LNCaP clone FGC (cell line): Measurements from ENCODE around the gene NIPA2.

ENCODE experiments used
- DNase-seq: peaks from one replicate; pipeline ENCODE4 v3.0.0-alpha.2; 2011; ENCODE audit warnings: low read depth
- H3K4me3 ChIP-seq: 2 replicates; pipeline ENCODE4 v1.5.1; 2011; ENCODE audit warnings: mild to moderate bottlenecking, low read depth, low read length, control low read depth
- CTCF ChIP-seq: IDR thresholded peaks from 2 replicates; pipeline ENCODE4 v1.5.1; 2012; ENCODE audit warnings: mild to moderate bottlenecking; ENCODE audit not compliant: control insufficient read depth, insufficient read depth; ENCODE audit errors: extremely low read depth

NIPA2 gene

DNA sequence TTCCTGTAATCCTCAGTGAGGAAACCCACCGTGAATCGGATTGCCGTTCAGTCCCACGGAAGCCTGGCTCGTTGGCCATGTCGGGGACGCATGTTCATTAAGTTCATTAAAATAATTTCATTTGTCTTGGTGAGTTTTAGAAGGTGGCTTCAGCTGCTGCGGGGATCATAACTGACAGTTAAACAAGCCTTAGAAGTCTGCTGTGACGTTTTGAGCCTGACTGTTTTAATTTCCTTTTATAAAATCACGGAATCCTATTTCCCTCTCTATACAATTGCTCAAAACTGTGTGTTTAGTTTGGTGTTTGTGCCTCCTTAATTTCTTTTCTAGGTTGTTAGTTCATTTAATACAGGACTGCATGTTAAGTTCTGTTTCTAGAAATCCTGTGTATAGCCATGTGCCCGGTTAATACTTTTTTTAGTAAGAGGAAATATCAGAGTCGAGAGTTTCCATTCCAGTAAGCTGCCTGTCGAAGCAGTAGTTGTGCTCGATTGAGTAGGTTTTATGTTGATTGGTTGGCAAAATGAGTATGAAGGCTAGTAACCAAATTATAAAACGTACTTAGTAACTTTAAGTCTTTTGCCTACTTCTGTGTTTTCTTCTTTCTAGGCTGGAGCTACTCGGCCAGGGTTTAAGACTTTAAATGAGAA, 705 bp downstream of the NIPA2 start:
- no peak for TF ChIP-seq CTCF
- no peak for DNase-seq
- H3K4me3 ChIP-seq, result peak overlapping the region; percentile 93

DNA sequence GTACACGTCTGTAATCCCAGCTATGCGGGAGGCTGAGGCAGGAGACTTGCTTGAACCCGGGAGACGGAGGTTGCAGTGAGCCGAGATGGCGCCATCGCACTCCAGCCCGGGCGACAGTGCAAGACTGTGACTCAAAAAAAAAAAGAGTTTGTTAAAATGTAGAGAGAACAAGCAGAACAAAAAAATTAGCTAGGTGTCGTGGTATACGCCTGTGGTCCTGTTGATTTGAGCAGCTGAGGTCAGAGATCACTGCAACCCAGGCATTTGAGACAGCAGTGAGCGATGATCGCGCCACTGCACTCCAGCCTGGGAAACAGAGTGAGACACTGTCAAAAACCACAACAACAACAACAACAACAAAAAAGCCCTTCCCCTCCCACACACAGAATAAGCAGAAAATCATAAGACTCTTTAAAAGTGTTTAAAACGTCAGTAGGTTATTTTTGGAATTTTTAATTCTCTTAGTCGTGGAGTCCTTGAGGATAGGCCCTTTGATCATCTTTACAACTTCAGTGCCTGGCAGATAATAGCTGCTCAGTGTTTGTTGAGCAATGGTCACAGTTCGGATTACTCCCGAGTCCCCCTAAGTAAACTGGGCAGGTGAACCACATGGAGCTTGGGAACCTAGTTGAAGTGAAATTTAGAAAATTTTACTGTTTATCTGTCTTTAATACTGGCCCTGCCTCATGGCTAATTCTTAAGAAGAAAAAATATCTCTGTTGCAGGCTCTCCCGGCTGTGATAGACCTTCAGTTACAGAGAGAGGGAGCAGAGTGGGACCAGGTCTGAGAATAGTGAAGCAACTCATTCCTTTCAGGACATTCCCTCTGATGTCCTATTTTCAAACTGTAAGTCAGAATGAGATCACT, 6.2 kb downstream of the NIPA2 start:
- H3K4me3 ChIP-seq, result no peak overlapping the region
- TF ChIP-seq CTCF, result no peak
- no peak for DNase-seq

- no peak overlapping the region for H3K4me3 ChIP-seq
- TF ChIP-seq CTCF, result no peak
- DNase-seq, result no peak
Measured at GRCh38 chr15:22845289-22845900, 6.9 kb downstream of the NIPA2 start.

GRCh38 chr15:22846073-22846472, 7.6 kb downstream of the NIPA2 start:
- H3K4me3 ChIP-seq, result no peak overlapping the region
- no peak for TF ChIP-seq CTCF
- no peak for DNase-seq

GRCh38 chr15:22850055-22850454, 11.6 kb downstream of the NIPA2 start:
- no peak for DNase-seq
- no peak for TF ChIP-seq CTCF
- H3K4me3 ChIP-seq, result no peak overlapping the region

GRCh38 chr15:22851513-22851912, 13.0 kb downstream of the NIPA2 start:
- no peak for TF ChIP-seq CTCF
- DNase-seq, result no peak
- no peak overlapping the region for H3K4me3 ChIP-seq
